HCT116 (cell line): Measurements from ENCODE around the gene FBN1. TPM values are rescaled to one million over a fixed set of nuclear protein-coding genes. Genes with fewer than 3 reads are reported as not detected.

Experiments
- ATAC-seq: fragments of 200-7000 bp; cut with Tn5 transposase; 2 replicates; pipeline ENCODE4 v1.9.1; 2020; ENCODE audit warnings: mild to moderate bottlenecking, moderate library complexity
- BruUV-seq: library from RNA; stranded (reverse); fragments of 400-500 nt; replicated peaks from 2 replicates; lab custom pipeline; 2021; lab: Mats Ljungman, UMichigan
- CTCF ChIA-PET: fragments of 300-600 bp; sonication (Branson Sonifier 250); formaldehyde crosslinking; loops from one replicate; lab custom pipeline; 2021; ENCODE audit warnings: antibody characterized with exemption; lab: Charles Lee
- POLR2A ChIA-PET: fragments of 300-600, 350-600 bp; sonication (Branson Sonifier 250); formaldehyde crosslinking; loops from one replicate; lab custom pipeline; 2021; ENCODE audit warnings: antibody characterized with exemption; lab: Charles Lee
- RAD21 ChIA-PET, 2 experiments: fragments of 300-600 bp; sonication (Branson Sonifier 250); formaldehyde crosslinking; loops; one replicate each; lab custom pipeline; 2023; ENCODE audit warnings: low total read pairs in 2 of 2; ENCODE audit not compliant: uncharacterized antibody in 2 of 2, unreplicated experiment in 2 of 2, low non-redundant PET in 1 of 2; lab: Charles Lee
- DNase-seq: peaks from one replicate; pipeline ENCODE4 v3.0.0-alpha.2; 2010; ENCODE audit warnings: low read depth, low spot score
- H2AFZ ChIP-seq: fragments of 200-600 bp; shearing (Covaris generic), sonication (generic); 2 replicates; pipeline ENCODE4 v1.6.1; 2017; ENCODE audit warnings: low read depth, mixed run types, mixed read lengths, antibody characterized with exemption, low read length; ENCODE audit not compliant: poor library complexity, severe bottlenecking
- H3K27ac ChIP-seq: 2 replicates; pipeline ENCODE4 v1.5.1; 2012; ENCODE audit warnings: low read depth, low read length
- H3K27me3 ChIP-seq: fragments of 200-600 bp; sonication (generic); 2 replicates; pipeline ENCODE4 v1.6.1; 2016; ENCODE audit warnings: mixed run types, low read length, mixed read lengths; ENCODE audit not compliant: insufficient read depth
- H3K36me3 ChIP-seq, 2 experiments: fragments of 200-500 bp in 1 of 2; fragments of 200-600 bp in 1 of 2; sonication (Bioruptor generic) in 1 of 2; sonication (generic) in 1 of 2; 2 replicates each; pipeline versions ENCODE4 v1.5.1 to v1.6.1; 2014 to 2016; ENCODE audit warnings: low read length in 2 of 2, inconsistent platforms in 1 of 2, mixed read lengths in 1 of 2, mixed run types in 1 of 2; ENCODE audit not compliant: insufficient read depth in 2 of 2, control insufficient read depth in 1 of 2
- H3K4me1 ChIP-seq, 2 experiments: fragments of 200-600 bp in 1 of 2; sonication (generic) in 1 of 2; 2 replicates each; pipeline versions ENCODE4 v1.5.1 to v1.6.1; 2012 to 2017; ENCODE audit warnings: low read length in 2 of 2, inconsistent platforms in 1 of 2, mild to moderate bottlenecking in 1 of 2, mixed read lengths in 1 of 2, mixed run types in 1 of 2, moderate library complexity in 1 of 2; ENCODE audit not compliant: insufficient read depth in 2 of 2, control insufficient read depth in 1 of 2
- H3K4me2 ChIP-seq: fragments of 200-600 bp; sonication (generic); 2 replicates; pipeline ENCODE4 v1.6.1; 2017; ENCODE audit warnings: mixed run types, low read length, mixed read lengths
- H3K4me3 ChIP-seq, 2 experiments: fragments of 200-600 bp in 1 of 2; sonication (generic) in 1 of 2; replicated peaks in 1 of 2; 2 replicates each; pipeline ENCODE4 v1.5.1; 2011 to 2016; ENCODE audit warnings: low read length in 2 of 2, control low read depth in 1 of 2, low read depth in 1 of 2, mild to moderate bottlenecking in 1 of 2, mixed read lengths in 1 of 2, mixed run types in 1 of 2
- H3K79me2 ChIP-seq: fragments of 200-600 bp; sonication (generic); 2 replicates; pipeline ENCODE4 v1.6.1; 2017; ENCODE audit warnings: mild to moderate bottlenecking, mixed run types, low read length, moderate library complexity, mixed read lengths; ENCODE audit not compliant: insufficient read depth
- H3K9ac ChIP-seq: fragments of 200-600 bp; sonication (generic); 2 replicates; pipeline ENCODE4 v1.6.1; 2016; ENCODE audit warnings: low read length, mixed read lengths
- H3K9me2 ChIP-seq: fragments of 200-600 bp; sonication (generic), shearing (Covaris generic); 2 replicates; pipeline ENCODE4 v1.6.1; 2017; ENCODE audit warnings: mixed run types, mild to moderate bottlenecking, moderate library complexity; ENCODE audit not compliant: insufficient read depth
- H3K9me3 ChIP-seq, 2 experiments: fragments of 200-500 bp in 1 of 2; fragments of 200-600 bp in 1 of 2; sonication (Bioruptor generic) in 1 of 2; sonication (generic) in 1 of 2; 2 replicates each; pipeline ENCODE4 v1.6.1; 2014 to 2017; ENCODE audit warnings: low read length in 2 of 2, mixed read lengths in 2 of 2, inconsistent platforms in 1 of 2, low read depth in 1 of 2, mild to moderate bottlenecking in 1 of 2, mixed run types in 1 of 2, moderate library complexity in 1 of 2; ENCODE audit not compliant: control insufficient read depth in 1 of 2, insufficient read depth in 1 of 2
- H4K20me1 ChIP-seq: fragments of 200-600 bp; sonication (generic), shearing (Covaris generic); 2 replicates; pipeline ENCODE4 v1.6.1; 2017; ENCODE audit warnings: mixed run types, mild to moderate bottlenecking, moderate library complexity; ENCODE audit not compliant: insufficient read depth
- CBX3 ChIP-seq: IDR thresholded peaks from 2 replicates; pipeline ENCODE4 v1.6.1; 2012; ENCODE audit warnings: low read depth
- EZH2 ChIP-seq: fragments of 200-600 bp; sonication (generic); IDR thresholded peaks from 2 replicates; pipeline ENCODE4 v1.6.1; 2017; ENCODE audit warnings: antibody characterized with exemption, mixed run types
- FOSL1 ChIP-seq: IDR thresholded peaks from 2 replicates; pipeline ENCODE4 v1.6.1; 2012; ENCODE audit warnings: low read depth
- JUND ChIP-seq: IDR thresholded peaks from 2 replicates; pipeline ENCODE4 v1.6.1; 2012
- POLR2A ChIP-seq: IDR thresholded peaks from 2 replicates; pipeline ENCODE4 v1.7.0; 2011; ENCODE audit warnings: borderline replicate concordance; ENCODE audit not compliant: insufficient read depth, insufficient read length; ENCODE audit errors: extremely low read depth
- POLR2AphosphoS5 ChIP-seq: IDR thresholded peaks from 2 replicates; pipeline ENCODE4 v1.6.1; 2011; ENCODE audit warnings: mild to moderate bottlenecking, low read depth, low read length, moderate library complexity
- SIN3A ChIP-seq: IDR thresholded peaks from 2 replicates; pipeline ENCODE4 v1.6.1; 2012; ENCODE audit warnings: low read depth
- SP1 ChIP-seq: IDR thresholded peaks from 2 replicates; pipeline ENCODE4 v1.6.1; 2012; ENCODE audit warnings: low read depth
- TCF7L2 ChIP-seq: IDR thresholded peaks from 2 replicates; pipeline ENCODE4 v1.7.0; 2011; ENCODE audit warnings: borderline replicate concordance, inconsistent platforms; ENCODE audit not compliant: insufficient read depth, insufficient read length; ENCODE audit errors: extremely low read depth
- ZNF274 ChIP-seq: fragments of 200-500 bp; sonication (Bioruptor generic); IDR thresholded peaks from 2 replicates; pipeline ENCODE4 v1.6.1; 2014; ENCODE audit warnings: mild to moderate bottlenecking, low read depth, low read length, inconsistent platforms
- intact Hi-C: fragments of 100-400 bp; cut with micrococcal nuclease; formaldehyde crosslinking; loops from 2 replicates; pipeline ENCODE4 v1.10.0; 2022
- total RNA-seq: library from RNA; stranded (reverse); gene quantifications from one replicate; pipeline ENCODE4 v1.2.1, GENCODE V29; 2021; ENCODE audit not compliant: unreplicated experiment
- TF ChIP-seq, protein P1 (sequence below): IDR thresholded peaks from 2 replicates; pipeline ENCODE4 v1.6.1; 2012; ENCODE audit warnings: low read depth
- TF ChIP-seq, protein P2 (sequence below): IDR thresholded peaks from 2 replicates; pipeline ENCODE4 v1.6.1; 2011; ENCODE audit warnings: mild to moderate bottlenecking, low read length, moderate library complexity; ENCODE audit not compliant: insufficient replicate concordance; ENCODE audit errors: extremely low read depth
- TF ChIP-seq, protein P3 (sequence below): IDR thresholded peaks from 2 replicates; pipeline ENCODE4 v1.6.1; 2012
- TF ChIP-seq, protein P4 (sequence below): IDR thresholded peaks from 2 replicates; pipeline ENCODE4 v1.6.1; 2012

Gene FBN1
- total RNA-seq, 1 experiment from 2014 or later, result 1.7 TPM

DNA sequence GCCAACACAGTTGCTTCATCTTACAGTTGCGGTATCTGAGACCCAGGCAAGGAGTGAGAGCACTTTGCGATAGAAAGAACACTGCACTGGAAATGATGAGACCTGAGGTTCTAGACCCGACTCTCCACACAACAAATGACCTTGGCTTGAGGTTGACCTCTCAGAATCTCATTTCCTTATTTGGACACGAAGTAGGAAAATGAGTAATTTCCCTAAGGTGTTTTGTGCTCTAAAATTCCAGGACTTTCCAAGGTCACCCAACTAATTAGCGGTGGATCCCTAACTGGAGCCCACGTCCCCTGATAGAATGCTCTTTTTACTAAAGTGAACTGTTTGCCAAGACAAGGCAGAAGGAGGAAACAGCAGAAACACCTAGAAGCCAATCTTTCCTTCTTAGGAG, 26.7 kb upstream of the FBN1 start:
- Histone ChIP-seq H3K9me2 (no peaks in the 10 kb centered on the region), H3K36me3 (no peaks in the 10 kb centered on the region), H3K4me2 (no peak overlapping the region), H3K9ac (no peak overlapping the region), H4K20me1 (no peaks in the 10 kb centered on the region), H3K4me1 (no peaks in the 10 kb centered on the region), H3K79me2 (no peaks in the 10 kb centered on the region), H3K4me3 (no peak overlapping the region), H3K27ac (no peak overlapping the region), H3K9me3 (no peaks in the 10 kb centered on the region), H2AFZ (no peak overlapping the region), H3K27me3 (no peaks in the 10 kb centered on the region)
- BruUV-seq, result no TSS peak
- ATAC-seq (no peak), DNase-seq (no peak)
- POLR2A ChIA-PET, result no interaction called here
- RAD21 ChIA-PET, result no interaction called here
- CTCF ChIA-PET, result no interaction called here
- intact Hi-C loops, result no loop called here
- no peak for TF ChIP-seq CBX3
- TF ChIP-seq ZNF274, result no peak
- TF ChIP-seq SP1, result no peak
- TF ChIP-seq, protein P1, sequence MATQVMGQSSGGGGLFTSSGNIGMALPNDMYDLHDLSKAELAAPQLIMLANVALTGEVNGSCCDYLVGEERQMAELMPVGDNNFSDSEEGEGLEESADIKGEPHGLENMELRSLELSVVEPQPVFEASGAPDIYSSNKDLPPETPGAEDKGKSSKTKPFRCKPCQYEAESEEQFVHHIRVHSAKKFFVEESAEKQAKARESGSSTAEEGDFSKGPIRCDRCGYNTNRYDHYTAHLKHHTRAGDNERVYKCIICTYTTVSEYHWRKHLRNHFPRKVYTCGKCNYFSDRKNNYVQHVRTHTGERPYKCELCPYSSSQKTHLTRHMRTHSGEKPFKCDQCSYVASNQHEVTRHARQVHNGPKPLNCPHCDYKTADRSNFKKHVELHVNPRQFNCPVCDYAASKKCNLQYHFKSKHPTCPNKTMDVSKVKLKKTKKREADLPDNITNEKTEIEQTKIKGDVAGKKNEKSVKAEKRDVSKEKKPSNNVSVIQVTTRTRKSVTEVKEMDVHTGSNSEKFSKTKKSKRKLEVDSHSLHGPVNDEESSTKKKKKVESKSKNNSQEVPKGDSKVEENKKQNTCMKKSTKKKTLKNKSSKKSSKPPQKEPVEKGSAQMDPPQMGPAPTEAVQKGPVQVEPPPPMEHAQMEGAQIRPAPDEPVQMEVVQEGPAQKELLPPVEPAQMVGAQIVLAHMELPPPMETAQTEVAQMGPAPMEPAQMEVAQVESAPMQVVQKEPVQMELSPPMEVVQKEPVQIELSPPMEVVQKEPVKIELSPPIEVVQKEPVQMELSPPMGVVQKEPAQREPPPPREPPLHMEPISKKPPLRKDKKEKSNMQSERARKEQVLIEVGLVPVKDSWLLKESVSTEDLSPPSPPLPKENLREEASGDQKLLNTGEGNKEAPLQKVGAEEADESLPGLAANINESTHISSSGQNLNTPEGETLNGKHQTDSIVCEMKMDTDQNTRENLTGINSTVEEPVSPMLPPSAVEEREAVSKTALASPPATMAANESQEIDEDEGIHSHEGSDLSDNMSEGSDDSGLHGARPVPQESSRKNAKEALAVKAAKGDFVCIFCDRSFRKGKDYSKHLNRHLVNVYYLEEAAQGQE, result no peak
- TF ChIP-seq POLR2AphosphoS5, result no peak
- TF ChIP-seq, protein P2, sequence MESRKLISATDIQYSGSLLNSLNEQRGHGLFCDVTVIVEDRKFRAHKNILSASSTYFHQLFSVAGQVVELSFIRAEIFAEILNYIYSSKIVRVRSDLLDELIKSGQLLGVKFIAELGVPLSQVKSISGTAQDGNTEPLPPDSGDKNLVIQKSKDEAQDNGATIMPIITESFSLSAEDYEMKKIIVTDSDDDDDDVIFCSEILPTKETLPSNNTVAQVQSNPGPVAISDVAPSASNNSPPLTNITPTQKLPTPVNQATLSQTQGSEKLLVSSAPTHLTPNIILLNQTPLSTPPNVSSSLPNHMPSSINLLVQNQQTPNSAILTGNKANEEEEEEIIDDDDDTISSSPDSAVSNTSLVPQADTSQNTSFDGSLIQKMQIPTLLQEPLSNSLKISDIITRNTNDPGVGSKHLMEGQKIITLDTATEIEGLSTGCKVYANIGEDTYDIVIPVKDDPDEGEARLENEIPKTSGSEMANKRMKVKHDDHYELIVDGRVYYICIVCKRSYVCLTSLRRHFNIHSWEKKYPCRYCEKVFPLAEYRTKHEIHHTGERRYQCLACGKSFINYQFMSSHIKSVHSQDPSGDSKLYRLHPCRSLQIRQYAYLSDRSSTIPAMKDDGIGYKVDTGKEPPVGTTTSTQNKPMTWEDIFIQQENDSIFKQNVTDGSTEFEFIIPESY, result no peak
- TF ChIP-seq JUND, result no peak
- no peak for TF ChIP-seq POLR2A
- TF ChIP-seq TCF7L2, result no peak
- TF ChIP-seq SIN3A, result no peak
- TF ChIP-seq EZH2, result no peak
- TF ChIP-seq, protein P3, sequence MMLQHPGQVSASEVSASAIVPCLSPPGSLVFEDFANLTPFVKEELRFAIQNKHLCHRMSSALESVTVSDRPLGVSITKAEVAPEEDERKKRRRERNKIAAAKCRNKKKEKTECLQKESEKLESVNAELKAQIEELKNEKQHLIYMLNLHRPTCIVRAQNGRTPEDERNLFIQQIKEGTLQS, result no peak
- TF ChIP-seq, protein P4, sequence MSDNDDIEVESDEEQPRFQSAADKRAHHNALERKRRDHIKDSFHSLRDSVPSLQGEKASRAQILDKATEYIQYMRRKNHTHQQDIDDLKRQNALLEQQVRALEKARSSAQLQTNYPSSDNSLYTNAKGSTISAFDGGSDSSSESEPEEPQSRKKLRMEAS, result no peak
- TF ChIP-seq FOSL1, result no peak
